ENCODE data around the gene ASAP3.

GRCh38 chr1:23430803-23431202 is 53.2 kb downstream of the ASAP3 start:
- no peak for TF ChIP-seq CTCF (IDR thresholded peaks at IDR 0.05)
- no peak for TF ChIP-seq ZFX (IDR thresholded peaks at IDR 0.05; ENCODE audit: borderline replicate concordance)
